GM18858 (cell line): ENCODE results near the gene NCKAP5.
"Not testable (repeated sequence)": the region's sequence is repeated elsewhere in the genome, so short reads cannot be mapped to it uniquely, and the experiment has no call there.

Experiments used
- ATAC-seq: cut with Tn5 transposase; IDR thresholded peaks from one replicate; pipeline ENCODE4 v1.9.1; 2021; ENCODE audit not compliant: unreplicated experiment

Gene NCKAP5

GRCh38 chr2:133475610-133476009 lies 92.7 kb downstream of the NCKAP5 start:
- no peak for ATAC-seq

GRCh38 chr2:133470446-133470845 lies 97.8 kb downstream of the NCKAP5 start:
- not testable (repeated sequence) for ATAC-seq

GRCh38 chr2:133462811-133463210 lies 105.5 kb downstream of the NCKAP5 start:
- ATAC-seq, result no peak

GRCh38 chr2:133461484-133461883 lies 106.8 kb downstream of the NCKAP5 start:
- ATAC-seq, result no peak

GRCh38 chr2:133459590-133459989 lies 108.7 kb downstream of the NCKAP5 start:
- no peak for ATAC-seq

GRCh38 chr2:133458280-133458679 lies 110.0 kb downstream of the NCKAP5 start:
- ATAC-seq, result no peak

GRCh38 chr2:133457861-133458260 lies 110.4 kb downstream of the NCKAP5 start:
- no peak for ATAC-seq

GRCh38 chr2:133456971-133457370 lies 111.3 kb downstream of the NCKAP5 start:
- ATAC-seq, result no peak

GRCh38 chr2:133456156-133456555 lies 112.1 kb downstream of the NCKAP5 start:
- no peak for ATAC-seq

GRCh38 chr2:133453032-133453431 lies 115.2 kb downstream of the NCKAP5 start:
- ATAC-seq, result no peak

GRCh38 chr2:133452583-133452982 lies 115.7 kb downstream of the NCKAP5 start:
- ATAC-seq, result no peak

- ATAC-seq, result no peak
These were observed 116.1 kb downstream of the NCKAP5 start for GRCh38 chr2:133452146-133452545.

- ATAC-seq, result no peak
These were observed 120.1 kb downstream of the NCKAP5 start for GRCh38 chr2:133448195-133448594.

- ATAC-seq, result no peak
These were observed 121.0 kb downstream of the NCKAP5 start for GRCh38 chr2:133447303-133447702.

- ATAC-seq, result no peak
These were observed 123.8 kb downstream of the NCKAP5 start for GRCh38 chr2:133444465-133444864.

GRCh38 chr2:133442393-133442792 lies 125.9 kb downstream of the NCKAP5 start:
- no peak for ATAC-seq

GRCh38 chr2:133439565-133439920 lies 128.7 kb downstream of the NCKAP5 start:
- ATAC-seq, result no peak

- no peak for ATAC-seq
These were observed 129.3 kb downstream of the NCKAP5 start for GRCh38 chr2:133438848-133439564.

- no peak for ATAC-seq
These were observed 130.2 kb downstream of the NCKAP5 start for GRCh38 chr2:133438026-133438425.

- no peak for ATAC-seq
These were observed 130.8 kb downstream of the NCKAP5 start for GRCh38 chr2:133437492-133437891.

- ATAC-seq, result no peak
These were observed 133.1 kb downstream of the NCKAP5 start for GRCh38 chr2:133434959-133435668.
